RWPE2 (cell line): ENCODE data around the gene GANC.

Source experiments
- ATAC-seq: fragments of 200-7000 bp; cut with Tn5 transposase; 3 replicates; pipeline ENCODE4 v1.9.1; 2021; ENCODE audit warnings: low read depth
- DNase-seq: peaks from one replicate; pipeline ENCODE4 v3.0.0-alpha.2; 2020; ENCODE audit warnings: low spot score
- H3K27ac ChIP-seq: fragments of 450-650 bp; 2 replicates; pipeline ENCODE4 v1.5.1; 2017; ENCODE audit warnings: mild to moderate bottlenecking; ENCODE audit not compliant: poor library complexity, severe bottlenecking
- H3K27me3 ChIP-seq: fragments of 250-450 bp; sonication (Bioruptor Pico); 2 replicates; pipeline ENCODE4 v1.5.1; 2021; ENCODE audit warnings: mild to moderate bottlenecking, moderate library complexity; ENCODE audit not compliant: insufficient read depth, poor library complexity, severe bottlenecking
- H3K36me3 ChIP-seq: fragments of 250-450 bp; sonication (Bioruptor Pico); 2 replicates; pipeline ENCODE4 v1.5.1; 2020; ENCODE audit warnings: low read depth, mild to moderate bottlenecking, moderate library complexity
- H3K4me1 ChIP-seq: fragments of 250-450 bp; sonication (Bioruptor Pico); 2 replicates; pipeline ENCODE4 v1.5.1; 2021; ENCODE audit warnings: mild to moderate bottlenecking, moderate library complexity; ENCODE audit not compliant: insufficient read depth, poor library complexity, severe bottlenecking
- H3K4me3 ChIP-seq: fragments of 250-450 bp; sonication (Bioruptor Pico); 2 replicates; pipeline ENCODE4 v1.5.1; 2021; ENCODE audit warnings: mild to moderate bottlenecking, moderate library complexity; ENCODE audit not compliant: severe bottlenecking
- H3K9me3 ChIP-seq: fragments of 250-450 bp; sonication (Bioruptor Pico); 2 replicates; pipeline ENCODE4 v1.5.1; 2021; ENCODE audit warnings: mild to moderate bottlenecking, moderate library complexity; ENCODE audit not compliant: severe bottlenecking
- TF ChIP-seq, protein P1 (sequence below): fragments of 450-650 bp; IDR thresholded peaks from one replicate; pipeline ENCODE4 v1.5.1; 2017; ENCODE audit warnings: mild to moderate bottlenecking, moderate library complexity; ENCODE audit not compliant: poor library complexity, severe bottlenecking

GANC gene

DNA sequence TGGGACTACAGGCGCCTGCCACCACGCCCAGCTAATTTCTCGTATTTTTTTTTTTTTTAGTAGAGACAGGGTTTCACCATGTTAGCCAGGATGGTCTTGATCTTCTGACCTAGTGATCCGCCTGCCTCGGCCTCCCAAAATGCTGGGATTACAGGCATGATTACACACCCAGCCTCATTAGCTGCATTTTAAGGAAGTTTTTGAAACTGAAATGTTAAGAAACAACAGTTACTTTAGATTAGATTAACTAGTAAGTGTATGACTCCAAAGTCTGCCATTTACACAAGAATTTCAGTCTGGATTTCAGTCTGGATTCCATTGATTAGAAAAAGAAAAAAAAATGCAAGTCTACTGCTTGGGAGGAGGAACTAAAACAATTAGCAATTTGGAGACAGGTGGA lies 40.4 kb upstream of the GANC start:
- TF ChIP-seq, protein P1, sequence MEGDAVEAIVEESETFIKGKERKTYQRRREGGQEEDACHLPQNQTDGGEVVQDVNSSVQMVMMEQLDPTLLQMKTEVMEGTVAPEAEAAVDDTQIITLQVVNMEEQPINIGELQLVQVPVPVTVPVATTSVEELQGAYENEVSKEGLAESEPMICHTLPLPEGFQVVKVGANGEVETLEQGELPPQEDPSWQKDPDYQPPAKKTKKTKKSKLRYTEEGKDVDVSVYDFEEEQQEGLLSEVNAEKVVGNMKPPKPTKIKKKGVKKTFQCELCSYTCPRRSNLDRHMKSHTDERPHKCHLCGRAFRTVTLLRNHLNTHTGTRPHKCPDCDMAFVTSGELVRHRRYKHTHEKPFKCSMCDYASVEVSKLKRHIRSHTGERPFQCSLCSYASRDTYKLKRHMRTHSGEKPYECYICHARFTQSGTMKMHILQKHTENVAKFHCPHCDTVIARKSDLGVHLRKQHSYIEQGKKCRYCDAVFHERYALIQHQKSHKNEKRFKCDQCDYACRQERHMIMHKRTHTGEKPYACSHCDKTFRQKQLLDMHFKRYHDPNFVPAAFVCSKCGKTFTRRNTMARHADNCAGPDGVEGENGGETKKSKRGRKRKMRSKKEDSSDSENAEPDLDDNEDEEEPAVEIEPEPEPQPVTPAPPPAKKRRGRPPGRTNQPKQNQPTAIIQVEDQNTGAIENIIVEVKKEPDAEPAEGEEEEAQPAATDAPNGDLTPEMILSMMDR, result no peak
- Histone ChIP-seq H3K4me1 (no peaks in the 10 kb centered on the region), H3K4me3 (no peak overlapping the region), H3K9me3 (no peaks in the 10 kb centered on the region), H3K27ac (no peak overlapping the region), H3K27me3 (no peaks in the 10 kb centered on the region), H3K36me3 (peaks cover 90% of the 10 kb centered on the region)
- no peak for DNase-seq
- ATAC-seq, result no peak

DNA sequence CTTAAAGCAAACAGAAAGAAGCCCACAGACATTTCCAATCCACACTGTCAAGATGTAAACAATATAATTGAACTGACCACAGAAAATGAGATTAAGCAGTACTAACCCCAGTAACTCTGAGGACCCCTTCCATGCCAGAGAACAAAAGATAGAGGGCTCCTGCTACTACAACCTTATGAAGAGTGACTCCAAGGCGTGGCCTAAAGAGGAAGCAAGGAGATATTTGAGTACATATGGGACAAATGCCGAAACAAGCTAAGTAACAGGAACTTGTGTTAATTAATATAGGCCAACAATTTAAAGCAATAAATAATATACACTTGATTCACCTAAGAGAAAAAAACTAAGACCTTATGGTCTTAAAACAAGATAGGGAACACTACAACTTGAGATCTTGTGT lies 39.9 kb upstream of the GANC start:
- H3K36me3 ChIP-seq, result peaks cover 90% of the 10 kb centered on the region
- no peaks in the 10 kb centered on the region for H3K4me1 ChIP-seq
- ATAC-seq, result no peak
- no peak overlapping the region for H3K4me3 ChIP-seq
- no peaks in the 10 kb centered on the region for H3K27me3 ChIP-seq
- DNase-seq, result no peak
- no peaks in the 10 kb centered on the region for H3K9me3 ChIP-seq
- H3K27ac ChIP-seq, result no peak overlapping the region
- TF ChIP-seq, protein P1, result no peak

DNA sequence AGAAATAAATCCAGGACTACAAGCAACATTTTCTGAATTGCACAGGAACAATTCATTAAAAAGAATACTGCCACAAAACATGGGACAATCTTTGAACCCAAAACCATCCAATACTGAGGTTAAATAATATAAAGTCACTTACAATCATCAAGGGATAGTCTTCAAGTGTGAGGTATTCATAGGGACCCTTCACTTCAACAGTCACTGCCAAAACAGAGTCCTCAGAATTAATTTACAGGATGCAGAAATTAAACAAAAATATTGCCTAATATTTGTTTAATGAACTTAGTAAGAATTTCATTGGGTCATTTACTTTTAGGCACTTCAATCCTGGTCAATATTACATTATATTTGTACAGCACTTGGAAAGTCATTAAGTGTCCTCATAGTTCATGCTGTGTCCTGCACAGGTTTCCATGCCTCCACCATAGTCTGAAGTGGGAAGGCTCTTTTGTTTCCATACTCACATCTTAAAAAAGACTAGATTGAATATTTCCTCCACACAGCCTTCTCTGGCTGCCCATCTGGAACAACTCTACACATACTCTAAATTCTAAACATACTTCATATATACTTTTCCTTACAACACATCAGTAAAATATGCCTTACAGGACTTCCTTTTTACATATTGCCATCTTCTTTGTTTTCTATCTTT lies 33.3 kb upstream of the GANC start:
- ATAC-seq (no peak), DNase-seq (no peak)
- TF ChIP-seq, protein P1, result no peak
- no peak overlapping the region for H3K4me3 ChIP-seq
- peaks cover 80% of the 10 kb centered on the region for H3K36me3 ChIP-seq
- H3K4me1 ChIP-seq, result no peaks in the 10 kb centered on the region
- no peaks in the 10 kb centered on the region for H3K27me3 ChIP-seq
- H3K9me3 ChIP-seq, result no peaks in the 10 kb centered on the region
- no peak overlapping the region for H3K27ac ChIP-seq

DNA sequence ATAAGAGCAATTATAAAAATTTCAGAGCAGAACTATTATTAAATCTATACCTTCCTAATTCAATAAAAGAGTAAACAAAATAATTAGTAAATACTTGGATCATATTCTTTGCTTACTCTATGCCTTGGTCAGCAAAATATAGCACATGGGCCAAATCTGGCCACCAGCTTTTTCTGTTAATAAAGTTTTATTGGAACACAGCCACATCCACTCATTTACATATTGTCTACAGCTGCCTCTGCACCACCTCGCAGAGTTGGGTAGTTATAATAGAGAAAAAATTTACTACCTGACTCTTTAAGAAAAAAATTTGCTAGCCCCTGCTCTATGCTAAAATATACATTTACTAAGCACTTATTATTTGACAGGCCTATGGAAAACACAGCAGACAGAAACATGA lies 32.2 kb upstream of the GANC start:
- Histone ChIP-seq H3K9me3 (no peaks in the 10 kb centered on the region), H3K27ac (no peak overlapping the region)

DNA sequence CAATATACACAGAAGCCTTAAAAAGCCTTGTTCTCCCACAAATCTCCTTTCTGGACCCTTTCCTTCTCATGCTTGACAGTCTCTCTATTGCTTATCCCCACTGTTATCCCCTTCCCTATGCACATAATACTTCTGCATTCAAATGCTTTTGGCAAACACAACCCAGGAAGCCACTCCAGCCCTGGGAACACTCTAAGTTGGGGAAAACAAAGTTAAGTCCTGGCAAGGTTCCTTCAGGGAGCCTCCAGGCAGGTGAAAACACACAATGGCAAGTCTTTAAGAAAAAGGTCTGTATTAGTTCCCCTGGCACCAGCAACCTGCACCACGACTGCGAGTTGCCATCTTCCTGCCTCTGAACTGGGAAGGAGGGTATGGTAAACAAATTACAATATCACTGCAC lies 19.7 kb upstream of the GANC start:
- TF ChIP-seq, protein P1, result no peak
- no peaks in the 10 kb centered on the region for H3K4me1 ChIP-seq
- ATAC-seq (no peak), DNase-seq (no peak)
- no peak overlapping the region for H3K4me3 ChIP-seq
- no peaks in the 10 kb centered on the region for H3K27me3 ChIP-seq
- H3K36me3 ChIP-seq, result peaks cover 58% of the 10 kb centered on the region
- H3K9me3 ChIP-seq, result no peaks in the 10 kb centered on the region
- H3K27ac ChIP-seq, result no peak overlapping the region

More for the DNA sequence above, 32.2 kb upstream of the GANC start:
- Histone ChIP-seq H3K36me3 (peaks cover 74% of the 10 kb centered on the region), H3K4me3 (no peak overlapping the region), H3K4me1 (no peaks in the 10 kb centered on the region), H3K27me3 (no peaks in the 10 kb centered on the region)
- DNase-seq (no peak), ATAC-seq (no peak)
- TF ChIP-seq, protein P1, result no peak
